22Rv1 (cell line): ENCODE measurements around the gene ZNF428.

Experiments used
- CTCF ChIP-seq: fragments of 450-650 bp; IDR thresholded peaks from 2 replicates; pipeline ENCODE4 v1.5.1; 2017; ENCODE audit warnings: mild to moderate bottlenecking
- ZFX ChIP-seq: fragments of 450-650 bp; IDR thresholded peaks from 2 replicates; pipeline ENCODE4 v1.6.1; 2017; ENCODE audit warnings: antibody characterized with exemption, borderline replicate concordance

GRCh38 chr19:43660971-43661360, 41.5 kb upstream of the ZNF428 start:
- no peak for TF ChIP-seq CTCF
- no peak for TF ChIP-seq ZFX
